Endothelial cell (in vitro differentiated cells): ENCODE results near the gene PPP2R2C. TPM values are rescaled to one million over a fixed set of nuclear protein-coding genes. Genes with fewer than 3 reads are reported as not detected.

Experiments
- DNase-seq: peaks from one replicate; pipeline ENCODE4 v3.0.0; 2021; ENCODE audit warnings: low spot score
- H3K27ac Mint-ChIP-seq: one replicate; pipeline ENCODE4 v1.8.0; 2021; ENCODE audit warnings: mixed read lengths, inconsistent platforms; ENCODE audit not compliant: unreplicated experiment
- H3K27me3 Mint-ChIP-seq: one replicate; pipeline ENCODE4 v1.8.0; 2021; ENCODE audit warnings: mild to moderate bottlenecking, moderate library complexity, mixed read lengths, inconsistent platforms; ENCODE audit not compliant: unreplicated experiment
- H3K36me3 Mint-ChIP-seq: one replicate; pipeline ENCODE4 v1.8.0; 2021; ENCODE audit warnings: mild to moderate bottlenecking, low read depth, mixed read lengths, inconsistent platforms; ENCODE audit not compliant: unreplicated experiment
- H3K4me1 Mint-ChIP-seq: one replicate; pipeline ENCODE4 v1.8.0; 2021; ENCODE audit warnings: mild to moderate bottlenecking, mixed read lengths, inconsistent platforms; ENCODE audit not compliant: unreplicated experiment
- H3K4me3 Mint-ChIP-seq: one replicate; pipeline ENCODE4 v1.8.0; 2021; ENCODE audit warnings: mild to moderate bottlenecking, mixed read lengths, inconsistent platforms; ENCODE audit not compliant: unreplicated experiment
- H3K9me3 Mint-ChIP-seq: one replicate; pipeline ENCODE4 v1.8.0; 2021; ENCODE audit warnings: mixed read lengths, inconsistent platforms; ENCODE audit not compliant: unreplicated experiment
- CTCF ChIP-seq: fragments of 200-600 bp; sonication (generic); IDR thresholded peaks from one replicate; pipeline ENCODE4 v1.5.0; 2021; ENCODE audit warnings: antibody characterized with exemption; ENCODE audit not compliant: unreplicated experiment
- total RNA-seq: library from RNA; stranded (reverse); fragmentation: NEBNext Ultra II Directional; extraction: Animal tissue kit (Norgen Biotek cat#: 25700); gene quantifications from one replicate; pipeline ENCODE4 v1.2.1, GENCODE V29; 2021; ENCODE audit not compliant: unreplicated experiment

The PPP2R2C gene
- total RNA-seq, 1 donor from 2014 or later = 1.7 TPM

- no peak for TF ChIP-seq CTCF
- Mint-ChIP-seq H3K36me3 (no peaks in the 10 kb centered on the region), H3K27ac (no peak overlapping the region), H3K27me3 (peaks cover 3% of the 10 kb centered on the region), H3K4me1 (peaks cover 42% of the 10 kb centered on the region), H3K4me3 (no peak overlapping the region), H3K9me3 (no peaks in the 10 kb centered on the region)
- no peak for DNase-seq
Measured at GRCh38 chr4:6322067-6322760, 150.2 kb downstream of the PPP2R2C start.

GRCh38 chr4:6321361-6321760 is 151.1 kb downstream of the PPP2R2C start:
- no peaks in the 10 kb centered on the region for H3K36me3 Mint-ChIP-seq
- peaks cover 45% of the 10 kb centered on the region for H3K4me1 Mint-ChIP-seq
- no peak overlapping the region for H3K4me3 Mint-ChIP-seq
- no peak for TF ChIP-seq CTCF
- peaks cover 3% of the 10 kb centered on the region for H3K27me3 Mint-ChIP-seq
- H3K27ac Mint-ChIP-seq = no peak overlapping the region
- no peaks in the 10 kb centered on the region for H3K9me3 Mint-ChIP-seq
- no peak for DNase-seq

GRCh38 chr4:6320663-6321062 is 151.8 kb downstream of the PPP2R2C start:
- no peaks in the 10 kb centered on the region for H3K9me3 Mint-ChIP-seq
- H3K36me3 Mint-ChIP-seq = no peaks in the 10 kb centered on the region
- H3K4me3 Mint-ChIP-seq = no peak overlapping the region
- H3K27me3 Mint-ChIP-seq = peaks cover 3% of the 10 kb centered on the region
- H3K4me1 Mint-ChIP-seq = peaks cover 42% of the 10 kb centered on the region
- TF ChIP-seq CTCF = no peak
- no peak for DNase-seq
- H3K27ac Mint-ChIP-seq = no peak overlapping the region

GRCh38 chr4:6319530-6320150 is 152.8 kb downstream of the PPP2R2C start:
- Mint-ChIP-seq H3K27ac (no peak overlapping the region), H3K9me3 (no peaks in the 10 kb centered on the region), H3K27me3 (peaks cover 3% of the 10 kb centered on the region), H3K4me1 (peaks cover 34% of the 10 kb centered on the region), H3K36me3 (no peaks in the 10 kb centered on the region), H3K4me3 (no peak overlapping the region)
- no peak for TF ChIP-seq CTCF
- no peak for DNase-seq

- no peak for DNase-seq
- Mint-ChIP-seq H3K27me3 (peaks cover 5% of the 10 kb centered on the region), H3K27ac (no peak overlapping the region), H3K4me3 (no peak overlapping the region), H3K9me3 (no peaks in the 10 kb centered on the region), H3K4me1 (peaks cover 27% of the 10 kb centered on the region), H3K36me3 (no peaks in the 10 kb centered on the region)
- no peak for TF ChIP-seq CTCF
Measured at GRCh38 chr4:6318206-6318605, 154.2 kb downstream of the PPP2R2C start.
